ENCODE data around the gene TNRC18.

Gene TNRC18

DNA sequence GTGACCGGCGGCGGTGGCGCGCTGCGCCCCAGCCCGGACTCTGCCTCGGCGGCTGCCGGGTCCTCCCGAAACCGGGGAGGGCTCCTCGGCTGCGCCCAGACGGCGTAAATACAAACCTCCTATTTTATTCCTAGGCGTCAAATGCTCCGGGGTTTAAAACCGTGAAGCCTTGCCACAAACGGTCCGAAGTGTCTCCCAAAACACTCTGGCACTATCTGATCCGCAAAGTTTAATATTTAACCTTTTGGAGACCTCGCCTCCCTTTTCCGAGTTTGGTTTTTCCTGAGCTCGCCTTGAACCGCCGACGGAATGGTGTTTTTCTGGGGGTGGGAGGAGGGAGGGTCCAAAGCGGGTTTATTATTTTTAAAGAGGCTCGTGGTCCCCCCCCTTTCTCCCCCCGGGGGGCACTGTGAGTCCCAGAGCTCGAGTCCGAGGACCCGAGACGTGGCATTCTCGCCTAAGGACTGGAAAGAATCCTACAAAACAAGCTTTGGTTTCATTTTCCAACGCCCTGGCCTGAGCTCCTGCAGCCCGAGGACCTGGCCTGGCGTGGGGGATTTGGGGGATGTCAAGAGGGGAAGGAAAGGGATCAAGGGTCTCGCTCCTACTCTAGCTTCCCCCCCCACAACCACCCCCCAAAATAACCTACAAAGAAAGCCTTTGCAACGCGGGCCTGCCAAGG is 1.8 kb downstream of the TNRC18 start:
- TF ChIP-seq CTCF (IDR thresholded peaks at IDR 0.05; ENCODE audit: insufficient read depth, missing control alignments): no peak
- FAIRE-seq (no peak), DNase-seq (ENCODE audit: insufficient read length, low spot score) (no peak)

- no peak for TF ChIP-seq CTCF (IDR thresholded peaks at IDR 0.05; ENCODE audit: insufficient read depth, missing control alignments)
- DNase-seq (ENCODE audit: insufficient read length, low spot score) (no peak), FAIRE-seq (no peak)
Measured at GRCh38 chr7:5420881-5421713, 2.5 kb downstream of the TNRC18 start.

GRCh38 chr7:5420067-5420880 is 3.4 kb downstream of the TNRC18 start:
- TF ChIP-seq CTCF (IDR thresholded peaks at IDR 0.05; ENCODE audit: insufficient read depth, missing control alignments): no peak
- FAIRE-seq (no peak), DNase-seq (ENCODE audit: insufficient read length, low spot score) (peak; percentile 20)

- no peak for FAIRE-seq
- DNase-seq (ENCODE audit: insufficient read length, low spot score): no peak
- TF ChIP-seq CTCF (IDR thresholded peaks at IDR 0.05; ENCODE audit: insufficient read depth, missing control alignments): no peak
Measured at GRCh38 chr7:5419539-5420066, 4.0 kb downstream of the TNRC18 start.

DNA sequence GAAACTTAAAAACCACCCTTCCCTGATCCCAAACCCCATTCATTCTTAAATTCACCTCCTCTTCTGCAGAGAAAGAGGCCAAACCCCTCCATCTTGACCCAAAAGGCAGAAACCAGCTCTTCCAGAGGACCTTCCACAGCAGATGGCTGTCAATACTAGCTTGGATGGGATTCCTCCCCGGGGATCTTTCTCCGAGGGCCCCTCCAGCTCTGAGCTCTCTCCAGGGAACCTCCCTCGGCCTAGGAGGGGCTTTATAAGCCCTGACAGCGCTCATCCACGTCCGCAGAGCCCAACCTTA is 5.4 kb downstream of the TNRC18 start:
- TF ChIP-seq CTCF (IDR thresholded peaks at IDR 0.05; ENCODE audit: insufficient read depth, missing control alignments): no peak
- DNase-seq (ENCODE audit: insufficient read length, low spot score) (no peak), FAIRE-seq (no peak)

DNA sequence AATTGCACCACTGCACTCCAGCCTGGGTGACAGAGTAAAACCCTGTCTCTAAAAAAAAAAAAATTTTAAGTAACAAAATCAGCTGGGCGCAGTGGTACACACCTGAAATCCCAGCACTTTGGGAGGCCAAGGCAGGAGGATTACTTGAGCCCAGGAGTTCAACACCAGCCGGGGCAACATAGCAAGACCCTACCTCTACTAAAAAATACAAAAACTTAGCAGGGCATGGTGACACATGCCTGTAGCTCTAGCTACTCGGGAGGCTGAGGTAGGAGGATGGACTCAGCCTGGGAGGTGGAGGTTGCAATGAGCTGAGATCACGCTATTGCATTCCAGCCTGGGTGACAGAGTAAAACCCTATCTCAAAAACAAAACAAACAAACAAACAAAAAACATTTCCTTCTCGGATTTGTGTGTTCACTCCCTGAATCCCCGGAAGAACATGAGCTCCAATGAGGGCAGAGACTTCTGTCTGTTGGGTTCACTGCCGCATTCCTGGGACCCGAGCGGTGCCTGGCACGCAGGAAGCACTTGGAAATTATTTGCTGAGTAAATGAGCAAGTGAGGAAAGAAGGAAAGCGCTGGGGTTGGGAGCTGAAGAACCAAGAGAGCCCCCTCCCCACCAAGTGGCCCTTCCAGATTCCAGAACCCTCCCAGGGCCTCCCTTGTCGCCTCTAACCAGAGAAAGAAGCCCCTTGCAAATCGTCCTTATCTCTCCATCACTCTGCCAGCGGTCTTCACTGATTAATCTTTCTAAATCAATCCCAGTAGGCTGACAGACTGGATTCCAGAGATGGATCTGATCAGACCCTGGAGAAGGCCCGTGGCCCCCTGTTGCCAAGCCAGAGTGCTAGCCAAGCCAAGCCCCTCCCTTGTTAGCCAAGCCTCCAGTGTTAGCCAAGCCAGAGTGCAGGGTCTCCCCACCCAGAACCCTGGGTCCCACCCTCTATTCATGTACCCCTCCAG is 6.2 kb downstream of the TNRC18 start:
- FAIRE-seq (no peak), DNase-seq (ENCODE audit: insufficient read length, low spot score) (no peak)
- TF ChIP-seq CTCF (IDR thresholded peaks at IDR 0.05; ENCODE audit: insufficient read depth, missing control alignments): no peak
